Activated naive CD4-positive, alpha-beta T cell treated with anti-CD3 and anti-CD28 coated beads, Interleukin-2, amount 50 U/mL, for 16 hours (primary cell): ENCODE results near the gene TBC1D22A.

Source experiments
- DNase-seq: peaks from one replicate; pipeline ENCODE4 v3.0.0-alpha.2; 2020

TBC1D22A gene

DNA sequence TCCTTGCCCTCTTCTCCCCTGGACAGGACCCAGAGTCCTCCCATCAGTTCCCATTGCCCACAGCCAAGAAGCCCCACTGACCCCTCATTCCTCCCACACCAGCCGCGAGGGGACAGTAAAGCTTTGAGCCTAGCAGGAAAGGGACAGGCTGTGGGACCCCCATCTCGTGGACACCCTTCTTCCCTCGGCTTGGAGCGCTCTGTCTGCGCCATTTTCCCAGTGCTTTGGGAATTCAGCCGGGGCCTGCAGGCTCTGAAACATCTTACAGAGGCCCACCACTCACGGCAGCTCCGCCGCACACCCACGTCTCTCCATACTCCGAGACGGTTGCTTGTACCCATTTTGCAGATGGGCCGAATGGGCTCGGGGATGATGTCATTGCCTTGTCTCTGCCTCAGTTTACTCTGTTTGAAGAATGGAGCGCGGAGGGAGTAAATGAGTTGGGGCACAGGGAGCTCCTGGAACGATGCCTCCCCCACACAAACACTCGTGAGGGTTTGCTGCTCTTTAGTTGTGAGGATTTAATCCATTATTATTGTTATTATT lies 447.7 kb downstream of the TBC1D22A start:
- DNase-seq: no peak

DNA sequence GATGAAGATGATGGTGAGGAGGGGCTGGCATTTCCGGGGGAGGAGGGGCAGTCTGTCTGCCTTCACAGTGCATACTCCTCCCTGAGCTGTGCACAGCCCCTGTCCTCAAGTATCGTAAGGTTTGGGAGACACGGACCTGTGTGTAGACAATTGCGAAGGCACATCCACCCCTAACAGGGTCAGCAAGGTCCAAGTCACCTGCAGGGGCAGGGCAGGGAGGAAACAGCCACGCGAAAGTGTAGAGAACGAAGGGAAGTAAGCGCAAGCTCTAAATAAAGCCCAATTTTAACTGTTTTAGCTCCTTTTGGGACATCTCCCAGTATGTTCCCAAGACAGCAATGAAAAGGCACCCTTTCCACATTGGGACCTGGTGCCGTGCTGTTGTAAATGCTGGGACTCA lies 448.2 kb downstream of the TBC1D22A start:
- DNase-seq: no peak

DNA sequence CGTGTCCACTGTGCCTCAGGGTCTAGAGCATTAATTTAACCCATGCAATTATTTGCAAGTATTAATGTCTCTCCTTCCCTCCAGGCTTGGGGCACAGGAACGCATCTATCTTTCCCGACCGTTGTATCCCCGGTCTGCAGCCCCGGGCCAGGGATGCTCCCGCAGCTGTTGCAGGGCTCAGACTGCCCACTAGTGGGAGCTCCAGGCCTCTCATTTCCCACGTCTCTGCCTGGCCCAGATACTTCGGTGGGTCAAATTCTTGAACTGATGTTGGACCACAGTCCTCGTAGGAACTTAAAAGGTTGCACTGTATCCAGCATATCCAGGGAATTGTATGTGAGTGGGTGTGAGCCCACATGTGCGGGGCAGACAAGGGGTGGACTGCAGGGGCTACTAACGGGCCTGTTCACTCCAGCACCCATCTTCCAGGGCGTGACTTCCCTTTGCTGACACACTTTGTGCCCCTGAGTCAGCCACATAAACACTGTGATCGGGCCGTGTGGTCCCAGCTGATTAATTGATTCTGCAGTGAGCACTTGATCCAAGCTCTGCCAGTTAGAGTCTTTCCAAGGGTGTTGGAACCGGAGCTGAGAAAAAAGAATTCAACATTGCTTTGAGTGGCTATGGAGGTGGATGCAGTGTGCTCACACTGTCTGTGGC lies 451.3 kb downstream of the TBC1D22A start:
- DNase-seq: peak; percentile 44

DNA sequence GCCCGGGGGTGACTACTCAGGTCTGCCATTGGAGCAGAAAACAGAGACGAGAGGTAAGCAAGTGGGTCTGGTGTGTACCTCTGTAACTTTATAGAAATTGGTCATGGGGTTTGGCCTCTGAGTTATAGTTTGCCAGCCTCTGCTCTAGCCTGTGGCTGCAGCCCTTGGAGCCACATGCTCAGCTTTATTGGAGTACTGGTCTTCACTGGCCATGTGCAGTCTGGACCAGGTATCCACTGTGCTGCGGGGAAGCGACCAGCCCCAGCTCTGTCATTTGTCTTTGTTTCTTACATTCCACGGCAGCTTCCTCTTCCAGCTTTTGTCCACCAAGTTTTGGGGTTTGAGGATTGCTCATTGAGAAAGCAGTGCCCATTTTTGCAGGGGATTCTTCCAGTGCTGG lies 453.4 kb downstream of the TBC1D22A start:
- no peak for DNase-seq

DNA sequence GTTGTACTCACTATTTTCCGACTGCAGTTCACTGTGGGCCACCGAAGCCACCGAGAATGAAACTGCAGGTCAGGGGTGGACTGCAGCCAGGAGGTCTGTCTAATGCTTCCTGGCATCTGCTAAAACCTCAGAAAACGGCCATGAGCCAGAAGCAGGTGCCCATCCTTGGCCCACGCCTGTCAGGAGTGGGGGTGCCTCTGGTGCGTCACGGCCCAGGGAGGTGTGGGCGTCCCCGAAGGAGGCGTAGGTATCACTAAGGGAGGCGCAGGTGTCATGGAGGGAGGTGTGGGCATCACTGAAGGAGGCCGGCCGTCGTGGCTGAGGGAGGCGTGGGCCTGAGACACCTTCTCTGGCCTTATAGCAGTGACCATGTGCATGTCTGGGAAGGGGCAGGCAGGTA lies 456.2 kb downstream of the TBC1D22A start:
- no peak for DNase-seq

DNA sequence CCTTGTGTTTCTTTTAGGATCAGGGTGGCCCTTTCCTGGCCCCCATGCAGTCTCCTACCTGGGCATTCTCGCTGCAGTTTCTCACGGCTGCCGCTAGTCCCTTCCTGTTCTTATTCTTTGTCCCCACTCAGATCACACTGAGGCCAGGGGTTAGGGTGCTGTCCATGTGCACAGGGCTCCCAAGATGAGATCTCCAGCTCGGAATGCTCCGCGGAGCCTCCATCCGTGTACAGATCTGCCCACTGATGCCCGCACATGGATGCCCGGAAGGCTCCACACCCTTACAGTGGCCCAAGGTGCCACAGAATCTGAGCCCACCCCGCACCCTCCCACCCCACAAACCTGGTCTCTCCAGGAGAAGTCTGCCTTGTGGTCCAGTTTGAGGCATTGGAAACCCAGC lies 457.3 kb downstream of the TBC1D22A start:
- DNase-seq: no peak

DNA sequence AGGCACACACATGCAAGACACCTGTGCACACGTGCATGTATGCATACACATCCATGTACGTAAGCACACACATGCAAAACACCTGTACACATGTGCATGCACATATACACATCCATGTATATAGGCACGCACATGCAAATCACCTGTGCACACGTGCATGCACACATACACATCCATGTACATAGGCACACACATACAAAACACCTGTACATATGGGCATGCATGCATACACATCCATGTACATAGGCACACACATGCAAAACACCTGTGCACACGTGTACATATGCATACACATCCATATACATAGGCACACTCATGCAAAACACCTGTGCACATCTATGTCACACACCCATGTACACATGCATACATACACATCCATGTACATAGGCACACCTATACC lies 458.3 kb downstream of the TBC1D22A start:
- DNase-seq: no peak

DNA sequence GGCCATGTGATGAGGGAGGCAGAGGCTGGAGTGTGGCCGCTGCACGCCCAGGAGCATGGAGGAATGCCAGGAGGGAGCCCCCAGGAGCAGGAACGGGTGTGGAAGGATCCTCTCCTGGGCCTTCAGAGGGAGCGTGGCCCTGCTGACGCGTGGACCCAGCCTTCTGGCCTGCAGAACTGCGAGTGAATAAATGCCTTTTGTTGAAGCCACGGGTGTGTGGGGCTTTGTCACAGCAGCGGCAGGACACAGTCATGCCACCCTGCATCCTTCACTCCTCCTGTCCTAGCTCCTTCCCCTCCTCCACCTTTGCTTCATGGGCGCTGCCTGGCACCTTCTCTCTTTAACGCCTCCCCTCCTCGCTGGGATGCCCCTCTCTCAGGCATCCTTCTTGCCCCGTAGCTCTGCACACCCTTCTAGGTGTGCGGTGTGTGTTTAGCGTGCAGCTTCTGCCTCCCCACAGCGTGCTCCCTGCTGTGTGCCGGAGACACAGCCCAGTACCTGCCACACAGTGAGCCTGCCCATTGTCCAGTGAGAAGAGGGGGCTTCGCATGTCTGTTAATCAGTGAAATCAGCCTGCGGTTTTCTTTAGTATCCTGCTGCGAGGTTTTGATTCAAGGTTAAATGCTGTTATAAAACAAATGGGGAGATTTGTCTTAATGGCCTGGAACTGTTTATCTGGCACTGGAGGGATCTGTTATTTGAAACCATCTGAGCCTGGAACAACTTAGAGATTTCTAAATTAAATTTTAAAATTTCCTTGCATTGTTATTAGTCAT lies 459.6 kb downstream of the TBC1D22A start:
- no peak for DNase-seq
